Esophagus squamous epithelium (tissue), 5 donors: Measurements from ENCODE around the gene ATG2B. TPM values are rescaled to one million over a fixed set of nuclear protein-coding genes. Genes with fewer than 3 reads are reported as not detected.

ENCODE experiments used
- DNase-seq: peaks from one replicate; lab custom pipeline; 2025; lab: John Stamatoyannopoulos, UW
- H3K27ac ChIP-seq, 4 donors: fragments of 200-600 bp; sonication (generic); one replicate each; pipeline ENCODE4 v1.5.1; 2016 to 2019; ENCODE audit warnings: mild to moderate bottlenecking in 1 of 4
- H3K27me3 ChIP-seq, 4 donors: fragments of 200-600 bp; sonication (generic); 1 replicate in 3 of 4; 2 replicates in 1 of 4; pipeline versions ENCODE4 v1.5.1 to v1.6.0; 2017 to 2021; ENCODE audit warnings: antibody characterized with exemption in 1 of 4
- H3K36me3 ChIP-seq, 3 donors: fragments of 200-600 bp; sonication (generic); one replicate each; pipeline ENCODE4 v1.5.1; 2016 to 2019
- H3K4me1 ChIP-seq, 3 donors: fragments of 200-600 bp; sonication (generic); one replicate each; pipeline ENCODE4 v1.5.1; 2017 to 2019
- H3K4me3 ChIP-seq, 4 donors: fragments of 200-600 bp; sonication (generic); 1 replicate in 3 of 4; 2 replicates in 1 of 4; pipeline ENCODE4 v1.5.1; 2016 to 2019; ENCODE audit warnings: mild to moderate bottlenecking in 2 of 4, moderate library complexity in 1 of 4
- H3K9me3 ChIP-seq, 3 donors: fragments of 200-600 bp; sonication (generic); one replicate each; pipeline ENCODE4 v1.5.1; 2016 to 2019
- CTCF ChIP-seq, 6 experiments: fragments of 450-650 bp in 4 of 6; fragments of 200-600 bp in 2 of 6; sonication (generic) in 2 of 6; IDR thresholded peaks; one replicate each; pipeline ENCODE4 v1.5.1; 2016 to 2019; ENCODE audit warnings: antibody characterized with exemption in 6 of 6, mild to moderate bottlenecking in 4 of 6, moderate library complexity in 4 of 6
- POLR2A ChIP-seq, 4 donors: fragments of 450-650 bp; IDR thresholded peaks; one replicate each; pipeline ENCODE4 v1.6.1; 2017; ENCODE audit warnings: antibody characterized with exemption in 4 of 4, mild to moderate bottlenecking in 4 of 4, moderate library complexity in 3 of 4
- WGBS, 2 donors: methylation state at CpG; one replicate each; pipeline ENCODE4 v1.1.5; 2018; 5-methylcytosine and 5-hydroxymethylcytosine counted together
- intact Hi-C: fragments of 100-400 bp; cut with DNase I; formaldehyde crosslinking; loops from one replicate; pipeline ENCODE4 v1.15.0; 2022
- total RNA-seq, 4 donors: library from RNA; depleted of rRNA; stranded (reverse); fragments of >200 nt; gene quantifications; one replicate each; pipeline ENCODE4 v1.1.0, GENCODE V29; 2016
- donor health status: DM: yes; HTN: yes; CAD: no.

ATG2B gene
- total RNA-seq: 10 to 100 TPM; 10.6 to 24.6 (median 14.0) TPM

- H3K27ac ChIP-seq: peak within 1 kb of the TSS; percentile 94 to 99 (median 96)
- DNase-seq: peak; percentile 65
- no peaks in the 10 kb centered on the region for H3K27me3 ChIP-seq
- WGBS, 2 donors: 2% methylated on average over 18 of the region's 92 CpGs; no CpG with 5 or more reads in 1 of the 2 donors
- intact Hi-C loops: no loop called here
- H3K4me3 ChIP-seq: peak within 1 kb of the TSS; percentile 72 to 100 (median 92)
- H3K36me3 ChIP-seq: no peaks in the 10 kb centered on the region
- TF ChIP-seq CTCF (IDR thresholded peaks at IDR 0.05): no peak
- TF ChIP-seq POLR2A (IDR thresholded peaks at IDR 0.05): peak in 3 of 4 donors; percentile 59 to 83 (median 64)
- peaks cover 14 to 53% (median 25%) of the 10 kb centered on the region in 3 donors for H3K4me1 ChIP-seq
- H3K9me3 ChIP-seq: no peaks in the 10 kb centered on the region
These were observed at the start of gene ATG2B, which contains the start of gene GSKIP for GRCh38 chr14:96362965-96363750. Gene ATG2B, minus strand, starts transcription at chr14:96363341. Its CDS starts 365 bp downstream, at chr14:96362976. Gene GSKIP, plus strand, starts transcription at chr14:96363526. Its CDS starts 18,722 bp downstream, at chr14:96382248.

GRCh38 chr14:96410119-96410518, 47.0 kb upstream of the ATG2B start:
- no peak for DNase-seq
- no peak overlapping the region for H3K4me3 ChIP-seq
- no peaks in the 10 kb centered on the region for H3K9me3 ChIP-seq
- intact Hi-C loops: no loop called here
- H3K27me3 ChIP-seq: no peaks in the 10 kb centered on the region
- 92 to 93% methylated on average over 4 of the region's 4 CpGs for WGBS, 2 donors
- TF ChIP-seq CTCF (IDR thresholded peaks at IDR 0.05): no peak
- no peak for TF ChIP-seq POLR2A (IDR thresholded peaks at IDR 0.05)
- no peaks in the 10 kb centered on the region for H3K36me3 ChIP-seq
- no peaks in the 10 kb centered on the region for H3K4me1 ChIP-seq
- H3K27ac ChIP-seq: no peak overlapping the region

- Histone ChIP-seq H3K4me1 (no peaks in the 10 kb centered on the region), H3K4me3 (no peak overlapping the region), H3K9me3 (no peaks in the 10 kb centered on the region), H3K36me3 (no peaks in the 10 kb centered on the region), H3K27me3 (no peaks in the 10 kb centered on the region), H3K27ac (no peak overlapping the region)
- intact Hi-C loops: no loop called here
- WGBS, 2 donors: 76 to 77% methylated on average over 9 of the region's 9 CpGs
- TF ChIP-seq CTCF (IDR thresholded peaks at IDR 0.05): no peak
- TF ChIP-seq POLR2A (IDR thresholded peaks at IDR 0.05): no peak
- no peak for DNase-seq
These were observed 46.6 kb upstream of the ATG2B start for GRCh38 chr14:96409701-96410100.

- H3K9me3 ChIP-seq: no peaks in the 10 kb centered on the region
- H3K36me3 ChIP-seq: no peaks in the 10 kb centered on the region
- intact Hi-C loops: no loop called here
- no peak overlapping the region for H3K27ac ChIP-seq
- TF ChIP-seq CTCF (IDR thresholded peaks at IDR 0.05) (no peak), POLR2A (IDR thresholded peaks at IDR 0.05) (no peak)
- no peaks in the 10 kb centered on the region for H3K4me1 ChIP-seq
- H3K4me3 ChIP-seq: no peak overlapping the region
- no peaks in the 10 kb centered on the region for H3K27me3 ChIP-seq
- no peak for DNase-seq
- 79 to 90% methylated on average over 12 of the region's 12 CpGs for WGBS, 2 donors
These were observed 45.5 kb upstream of the ATG2B start for GRCh38 chr14:96408608-96409007.

GRCh38 chr14:96407935-96408570, 44.9 kb upstream of the ATG2B start:
- intact Hi-C loops: no loop called here
- Histone ChIP-seq H3K9me3 (no peaks in the 10 kb centered on the region), H3K4me3 (no peak overlapping the region), H3K4me1 (no peaks in the 10 kb centered on the region), H3K36me3 (no peaks in the 10 kb centered on the region), H3K27me3 (no peaks in the 10 kb centered on the region), H3K27ac (no peak overlapping the region)
- WGBS, 2 donors: 49 to 70% methylated on average over 3 of the region's 3 CpGs
- no peak for TF ChIP-seq POLR2A (IDR thresholded peaks at IDR 0.05)
- TF ChIP-seq CTCF (IDR thresholded peaks at IDR 0.05): no peak
- DNase-seq: no peak
